ENCODE results near the gene MED14.
A peak's percentile ranks its signal among the peaks of the same experiment; 100 is the strongest.

Gene MED14

GRCh38 chrX:40729598-40730584, 5.5 kb downstream of the MED14 start:
- no peak for DNase-seq (ENCODE audit: low read depth)

DNA sequence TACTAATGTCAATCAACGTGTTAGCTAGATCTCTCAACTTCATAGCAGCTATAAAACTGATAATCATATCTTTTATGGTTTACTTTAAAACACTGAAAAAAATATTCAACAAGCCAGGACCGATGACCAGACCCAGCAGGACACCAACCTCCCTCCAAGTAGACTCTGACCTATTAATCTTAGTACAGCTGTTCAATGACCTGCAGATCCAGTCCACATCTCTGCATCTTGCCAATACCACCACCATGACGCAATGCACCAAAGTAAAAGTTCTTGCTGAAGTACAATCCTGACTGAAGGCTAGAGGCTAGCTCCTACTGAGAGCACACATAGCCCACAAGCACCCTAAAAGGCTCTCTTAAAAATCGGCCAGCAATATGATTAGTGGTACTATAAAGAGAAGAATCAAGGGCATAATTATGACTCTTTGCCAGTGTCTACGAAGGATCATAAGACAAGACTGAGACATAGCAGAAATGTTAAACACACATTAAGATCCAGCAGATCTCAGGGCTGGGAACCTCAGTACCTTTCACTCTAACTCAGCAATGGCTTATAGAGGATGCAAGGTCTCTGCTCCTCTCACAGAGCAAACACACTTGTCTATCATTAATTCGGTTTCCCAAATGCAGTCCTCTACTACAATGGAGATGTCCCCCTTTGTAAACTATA, 7.6 kb downstream of the MED14 start:
- DNase-seq (ENCODE audit: low read depth), result no peak

DNA sequence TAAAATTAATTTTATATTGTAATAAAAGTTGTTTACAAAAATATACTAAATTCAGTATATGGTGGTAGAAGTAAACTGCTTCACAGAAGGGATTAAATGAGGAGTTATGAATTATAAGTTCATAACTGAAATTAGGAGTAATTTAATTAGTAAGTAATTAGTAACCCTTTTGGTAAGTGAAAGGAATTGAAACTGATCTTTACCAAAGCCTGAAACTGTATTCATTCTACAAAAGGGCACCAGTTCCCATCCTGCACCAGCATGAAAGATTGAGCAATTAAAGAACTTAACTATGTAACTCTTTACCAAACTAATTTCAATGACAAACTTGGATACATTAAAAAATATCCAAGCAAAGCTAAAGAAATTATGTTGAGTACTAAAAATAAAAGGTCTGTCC, 8.2 kb downstream of the MED14 start:
- DNase-seq (ENCODE audit: low read depth), result no peak

DNA sequence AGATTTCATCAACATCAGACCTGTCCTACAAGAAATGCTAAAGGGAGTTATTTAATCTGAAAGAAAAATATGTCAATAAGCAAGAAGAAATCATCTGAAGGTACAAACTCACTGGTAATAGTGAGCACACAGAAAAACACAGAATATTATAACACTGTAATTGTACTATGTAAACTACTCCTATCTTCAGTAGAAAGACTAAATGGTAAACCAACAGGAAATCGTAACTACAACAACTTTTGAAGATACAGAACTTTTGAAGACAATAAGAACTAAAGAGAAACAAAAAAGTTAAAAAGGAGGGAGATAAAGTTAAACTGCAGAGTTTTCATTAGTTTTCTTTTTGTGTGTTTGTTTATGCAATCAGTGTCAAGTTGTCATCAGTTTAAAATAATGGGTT, 12.4 kb downstream of the MED14 start:
- DNase-seq (ENCODE audit: low read depth), result no peak

- DNase-seq (ENCODE audit: low read depth), result no peak
These were observed 13.7 kb downstream of the MED14 start for GRCh38 chrX:40721489-40722106.

DNA sequence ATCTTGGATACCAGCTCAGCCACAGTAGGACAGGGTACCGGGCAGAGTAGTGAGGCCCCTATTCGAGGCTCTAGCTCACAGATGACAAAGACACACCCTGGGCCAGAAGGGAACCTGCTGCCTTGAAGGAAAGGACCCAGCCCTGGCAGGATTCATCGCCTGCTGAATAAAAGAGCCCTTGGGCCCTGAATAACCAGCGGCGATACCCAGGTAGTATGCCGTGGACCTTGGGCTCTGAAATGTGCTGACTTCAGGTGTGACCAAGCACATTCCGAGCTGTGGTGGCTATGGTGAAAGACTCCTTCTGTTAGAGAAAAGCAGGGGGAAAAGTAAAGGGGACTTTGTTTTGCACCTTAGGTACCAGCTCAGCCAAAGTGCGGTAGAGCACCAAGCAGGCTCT, 14.6 kb downstream of the MED14 start:
- no peak for DNase-seq (ENCODE audit: low read depth)

GRCh38 chrX:40720339-40720738, 15.0 kb downstream of the MED14 start:
- no peak for DNase-seq (ENCODE audit: low read depth)

- no peak for DNase-seq (ENCODE audit: low read depth)
These were observed 15.6 kb downstream of the MED14 start for GRCh38 chrX:40719731-40720130.

GRCh38 chrX:40719218-40719617, 16.1 kb downstream of the MED14 start:
- DNase-seq (ENCODE audit: low read depth), result peak; percentile 18

DNA sequence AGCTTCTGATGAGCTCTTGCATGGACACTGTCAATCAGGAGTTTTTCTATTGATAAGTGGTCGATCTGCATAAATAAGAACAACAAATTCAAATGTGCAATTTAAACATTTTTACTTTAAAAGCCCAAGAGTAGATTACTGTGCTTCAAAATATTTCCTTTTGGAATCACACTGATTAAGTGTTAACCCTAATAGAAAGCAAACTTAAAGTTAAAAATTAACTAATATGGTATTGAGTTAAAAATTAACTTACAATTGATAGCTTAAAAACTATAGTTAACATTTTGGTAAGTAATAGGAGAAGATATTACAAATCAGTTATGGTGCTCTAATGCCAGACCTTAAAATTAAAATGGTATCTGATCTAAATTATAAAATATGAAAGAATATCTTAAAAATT, 25.9 kb downstream of the MED14 start:
- DNase-seq (ENCODE audit: low read depth), result no peak

- no peak for DNase-seq (ENCODE audit: low read depth)
These were observed 29.6 kb downstream of the MED14 start for GRCh38 chrX:40705658-40706312.

- DNase-seq (ENCODE audit: low read depth), result no peak
These were observed 34.6 kb downstream of the MED14 start for GRCh38 chrX:40700640-40701342.

GRCh38 chrX:40698851-40699250, 36.5 kb downstream of the MED14 start:
- no peak for DNase-seq (ENCODE audit: low read depth)

DNA sequence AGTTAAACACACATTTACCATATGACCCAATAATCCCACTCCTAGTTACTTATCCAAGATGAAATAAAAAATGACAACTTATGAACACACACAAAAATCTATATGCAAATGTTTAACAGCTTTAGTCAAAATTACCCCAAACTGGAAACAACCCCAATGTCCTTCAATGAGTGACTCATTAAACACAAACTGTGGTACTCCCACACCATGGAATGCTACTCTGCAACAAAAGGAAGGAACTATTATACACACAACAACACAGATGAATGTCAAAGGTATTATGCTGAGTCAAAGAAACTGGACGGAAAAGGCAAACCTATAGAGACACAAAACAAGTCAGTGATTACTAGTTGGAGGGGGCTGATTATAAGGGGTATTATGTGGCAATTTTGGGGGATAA, 40.5 kb downstream of the MED14 start:
- DNase-seq (ENCODE audit: low read depth), result no peak

DNA sequence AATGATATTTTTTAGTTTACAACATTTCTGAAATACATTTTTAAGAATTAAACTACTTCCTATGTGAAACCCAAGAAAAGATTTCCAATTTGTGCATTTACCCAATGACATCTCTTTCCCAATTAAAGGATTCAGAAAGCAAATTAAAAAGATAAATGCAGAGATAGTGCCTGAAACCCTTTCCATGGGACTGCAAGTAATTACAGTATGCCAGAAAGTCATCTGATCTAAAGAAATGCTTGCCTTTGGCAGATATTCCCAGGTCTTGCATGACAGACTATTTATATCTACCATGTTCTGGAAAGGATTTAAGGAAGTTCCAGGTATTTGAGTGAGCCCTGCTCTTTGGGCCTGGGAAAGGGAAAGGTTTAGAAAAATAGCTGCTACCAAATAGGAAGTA, 46.4 kb downstream of the MED14 start:
- DNase-seq (ENCODE audit: low read depth), result no peak

GRCh38 chrX:40687169-40687568, 48.2 kb downstream of the MED14 start:
- DNase-seq (ENCODE audit: low read depth), result no peak

DNA sequence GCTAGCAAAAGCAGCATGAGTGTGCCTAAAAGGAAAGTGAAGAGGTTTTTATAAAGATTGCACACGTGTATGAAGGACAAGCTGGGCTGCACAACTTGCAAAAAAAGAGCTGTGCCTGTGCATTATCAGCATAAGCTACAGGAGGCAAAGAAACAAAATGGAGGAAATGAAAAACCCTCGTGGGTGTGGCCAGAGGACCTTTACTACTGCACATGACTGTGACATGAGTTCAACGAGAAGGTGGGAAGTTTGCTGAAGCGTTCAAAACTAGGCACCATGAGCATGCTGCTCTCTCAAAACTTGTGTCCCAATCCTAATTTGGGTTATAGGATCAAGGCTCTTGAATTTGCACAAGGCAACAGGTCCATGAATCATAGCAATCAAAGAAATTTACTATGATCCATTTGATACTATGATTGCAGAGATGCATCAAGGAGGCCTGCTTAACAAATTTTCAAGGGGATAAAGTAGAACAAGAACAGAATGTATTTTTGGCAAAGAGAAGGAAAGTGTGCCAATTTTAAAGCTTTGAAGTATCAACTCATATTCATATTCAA, 49.9 kb downstream of the MED14 start:
- no peak for DNase-seq (ENCODE audit: low read depth)

GRCh38 chrX:40684092-40684491, 51.2 kb downstream of the MED14 start:
- no peak for DNase-seq (ENCODE audit: low read depth)

DNA sequence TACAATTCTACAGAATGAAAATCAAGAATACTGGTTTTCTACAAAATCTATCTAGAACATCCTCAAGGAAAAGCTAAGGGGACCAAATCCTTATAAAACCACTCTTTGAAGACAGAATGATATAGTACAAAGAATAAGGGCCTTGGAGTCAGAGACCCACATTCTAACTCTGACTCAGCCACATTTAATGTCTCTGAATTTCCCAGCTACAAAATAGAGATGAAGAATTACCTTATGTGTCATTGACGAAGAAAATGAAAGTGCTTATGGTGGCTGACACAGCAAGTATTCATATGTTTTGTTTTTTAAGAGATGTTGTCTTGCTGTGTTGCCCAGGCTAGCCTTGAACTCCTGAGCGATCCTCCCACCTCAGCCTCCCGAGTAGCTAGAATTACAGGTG, 52.1 kb downstream of the MED14 start:
- no peak for DNase-seq (ENCODE audit: low read depth)

- DNase-seq (ENCODE audit: low read depth), result no peak
These were observed 64.2 kb downstream of the MED14 start for GRCh38 chrX:40671126-40671525.

- DNase-seq (ENCODE audit: low read depth), result no peak
These were observed 71.3 kb downstream of the MED14 start for GRCh38 chrX:40663880-40664630.
